Activated T-helper 17 cell treated with anti-CD3 and anti-CD28 coated beads, Interleukin-2, amount 50 U/mL, for 72 hours (primary cell): ENCODE results near the gene C9orf78. TPM values are rescaled to one million over a fixed set of nuclear protein-coding genes. Genes with fewer than 3 reads are reported as not detected.
A peak's percentile ranks its signal among the peaks of the same experiment; 100 is the strongest.

Experiments
- ATAC-seq: fragments of 150-1000 bp; cut with Tn5 transposase; replicated peaks from 2 replicates; pipeline ENCODE4 v1.10.0; 2021; ENCODE audit warnings: mild to moderate bottlenecking, moderate library complexity
- H3K27ac Mint-ChIP-seq: one replicate; pipeline ENCODE4 v1.8.0; 2022; ENCODE audit warnings: mixed read lengths
- H3K27me3 Mint-ChIP-seq: one replicate; pipeline ENCODE4 v1.8.0; 2022; ENCODE audit warnings: mixed read lengths
- H3K36me3 Mint-ChIP-seq: one replicate; pipeline ENCODE4 v1.8.0; 2022; ENCODE audit warnings: low read depth, mild to moderate bottlenecking, mixed read lengths
- H3K4me1 Mint-ChIP-seq: one replicate; pipeline ENCODE4 v1.8.0; 2022; ENCODE audit warnings: mixed read lengths
- H3K4me3 Mint-ChIP-seq: one replicate; pipeline ENCODE4 v1.8.0; 2022; ENCODE audit warnings: mild to moderate bottlenecking, mixed read lengths
- H3K9me3 Mint-ChIP-seq: one replicate; pipeline ENCODE4 v1.8.0; 2022; ENCODE audit warnings: mixed read lengths
- total RNA-seq, 2 donors: library from RNA; stranded (reverse); gene quantifications; one replicate each; pipeline ENCODE4 v1.2.3, GENCODE V29; 2022

The C9orf78 gene
- total RNA-seq, 2 donors from 2014 or later: 23.4 to 73.3 TPM

DNA sequence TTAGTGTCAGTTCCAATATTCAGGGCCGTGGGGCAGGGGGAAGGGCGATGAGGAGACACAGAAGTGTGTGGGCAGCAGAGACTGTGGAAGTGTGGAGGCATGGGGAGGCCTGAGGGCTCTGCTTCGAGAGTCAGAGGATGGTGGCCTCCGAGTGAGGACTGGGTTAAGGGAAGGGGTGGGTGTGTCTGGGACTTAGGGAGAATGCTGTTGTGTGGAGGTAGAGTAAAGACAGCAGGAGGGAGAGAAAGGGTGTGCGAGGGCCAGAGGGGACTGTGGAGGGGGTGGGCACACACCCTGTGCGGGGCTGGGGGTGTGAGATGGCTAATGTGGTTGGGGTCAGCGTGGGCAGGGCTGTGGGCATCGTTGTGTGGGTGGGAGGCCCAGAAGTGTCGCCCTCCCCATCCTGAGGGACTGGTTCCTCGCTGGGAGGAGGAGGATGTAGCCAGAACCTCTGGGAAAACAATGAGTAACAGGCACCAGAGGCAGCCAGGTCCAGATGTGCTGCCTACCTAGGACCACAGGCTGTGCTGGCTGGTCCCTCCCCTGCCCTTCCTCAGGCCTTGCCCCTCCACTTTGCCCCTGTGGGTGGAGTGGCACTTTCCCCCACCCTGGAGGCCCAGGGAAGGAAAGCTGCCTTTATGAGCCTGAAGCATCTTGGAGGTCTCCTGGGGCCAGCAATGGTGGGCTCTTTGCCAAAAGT is 4.4 kb upstream of the C9orf78 start:
- no peak for ATAC-seq
- peak overlapping the region; percentile 96 for H3K4me3 Mint-ChIP-seq
- H3K36me3 Mint-ChIP-seq: peaks cover 41% of the 10 kb centered on the region
- peak overlapping the region; percentile 92 for H3K27ac Mint-ChIP-seq
- H3K4me1 Mint-ChIP-seq: peaks cover 32% of the 10 kb centered on the region
- no peaks in the 10 kb centered on the region for H3K9me3 Mint-ChIP-seq
- no peaks in the 10 kb centered on the region for H3K27me3 Mint-ChIP-seq

DNA sequence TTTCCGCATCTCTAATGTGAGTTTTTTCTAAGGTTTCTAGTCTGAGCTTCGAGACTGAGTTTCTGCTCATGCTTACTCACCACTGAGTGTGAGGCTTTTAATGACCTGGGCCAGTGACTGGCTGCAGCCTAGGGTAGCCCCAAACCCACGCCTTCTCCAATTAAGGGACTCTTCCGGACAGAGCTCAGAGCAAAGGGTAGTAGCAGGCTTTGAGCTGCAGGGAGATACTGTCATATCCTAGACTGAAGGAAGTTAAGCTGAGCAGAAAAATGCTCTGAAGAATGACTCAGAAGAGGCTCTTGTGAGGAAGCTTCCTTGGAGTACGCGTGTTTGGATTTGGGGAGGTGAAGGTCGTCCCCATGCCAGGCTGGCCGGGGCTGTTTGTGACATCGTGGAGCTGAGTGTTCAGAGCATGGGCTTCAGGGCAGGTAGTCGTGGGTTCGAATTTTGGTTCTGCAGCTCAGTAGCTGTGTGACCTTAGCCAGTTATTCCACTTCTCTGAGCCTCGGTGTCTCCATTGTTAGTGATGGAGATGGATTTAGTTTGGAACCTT is 3.7 kb upstream of the C9orf78 start:
- peak; percentile 54 for ATAC-seq

DNA sequence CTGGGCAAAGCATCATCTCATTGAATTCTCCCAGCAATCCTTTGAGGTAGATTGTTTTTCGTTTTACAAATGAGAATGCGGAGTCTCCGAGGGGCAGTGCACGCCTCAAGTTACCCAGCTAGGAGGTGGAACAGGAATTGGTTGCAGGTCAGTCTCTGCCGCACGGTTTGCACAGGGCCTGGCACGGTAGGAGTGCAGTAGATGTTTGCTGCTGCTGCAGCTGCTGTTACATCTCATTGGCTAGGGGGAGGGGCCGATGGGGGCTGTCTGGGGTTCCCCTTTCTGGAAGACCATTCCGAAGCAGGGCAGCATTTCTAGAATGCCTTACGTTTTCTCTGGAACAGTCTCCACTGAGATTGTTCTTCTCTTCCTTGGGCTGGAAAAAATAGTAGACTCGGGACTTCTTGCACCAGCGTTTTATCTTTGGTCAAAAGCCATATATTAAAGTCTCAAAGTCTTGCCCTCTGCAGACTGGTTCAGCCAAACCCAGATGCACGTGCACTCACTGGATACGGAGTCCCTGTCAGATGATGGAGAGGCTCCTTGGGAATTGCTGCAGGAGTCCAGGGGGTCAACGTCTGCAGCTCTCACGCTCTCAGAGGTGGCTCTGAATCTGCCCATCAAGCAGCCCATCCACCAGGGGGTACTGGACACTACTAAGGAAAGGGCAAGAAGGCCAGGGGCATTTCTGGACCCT is 1.4 kb upstream of the C9orf78 start:
- H3K9me3 Mint-ChIP-seq: no peaks in the 10 kb centered on the region
- H3K36me3 Mint-ChIP-seq: peaks cover 72% of the 10 kb centered on the region
- no peak for ATAC-seq
- H3K4me1 Mint-ChIP-seq: peaks cover 41% of the 10 kb centered on the region
- peak overlapping the region; percentile 96 for H3K4me3 Mint-ChIP-seq
- H3K27ac Mint-ChIP-seq: peak overlapping the region; percentile 92
- H3K27me3 Mint-ChIP-seq: no peaks in the 10 kb centered on the region

More for the DNA sequence above, 3.7 kb upstream of the C9orf78 start:
- peak overlapping the region; percentile 96 for H3K4me3 Mint-ChIP-seq
- H3K9me3 Mint-ChIP-seq: no peaks in the 10 kb centered on the region
- H3K36me3 Mint-ChIP-seq: peaks cover 48% of the 10 kb centered on the region
- H3K27me3 Mint-ChIP-seq: no peaks in the 10 kb centered on the region
- H3K27ac Mint-ChIP-seq: peak overlapping the region; percentile 92
- peaks cover 36% of the 10 kb centered on the region for H3K4me1 Mint-ChIP-seq

DNA sequence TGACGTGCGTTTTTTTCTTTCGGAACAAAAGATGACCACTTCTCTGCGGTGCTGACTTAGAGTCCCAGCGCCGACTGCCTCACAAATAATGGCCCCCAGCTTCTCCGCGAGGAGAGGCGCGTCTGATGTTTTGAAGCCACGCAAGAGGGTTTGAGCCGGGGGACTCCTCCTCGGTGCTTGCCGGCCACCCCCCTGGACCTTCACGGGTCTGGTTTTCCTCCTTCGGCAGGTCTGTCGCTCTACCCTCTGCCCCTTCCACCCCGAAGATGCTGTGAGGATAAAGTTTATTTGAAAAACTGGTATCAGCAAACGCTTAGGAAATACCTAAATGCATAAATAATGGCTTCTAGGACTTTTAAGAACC is 767 bp upstream of the C9orf78 start:
- ATAC-seq: peak; percentile 7
- H3K4me3 Mint-ChIP-seq: peak overlapping the region; percentile 96

DNA sequence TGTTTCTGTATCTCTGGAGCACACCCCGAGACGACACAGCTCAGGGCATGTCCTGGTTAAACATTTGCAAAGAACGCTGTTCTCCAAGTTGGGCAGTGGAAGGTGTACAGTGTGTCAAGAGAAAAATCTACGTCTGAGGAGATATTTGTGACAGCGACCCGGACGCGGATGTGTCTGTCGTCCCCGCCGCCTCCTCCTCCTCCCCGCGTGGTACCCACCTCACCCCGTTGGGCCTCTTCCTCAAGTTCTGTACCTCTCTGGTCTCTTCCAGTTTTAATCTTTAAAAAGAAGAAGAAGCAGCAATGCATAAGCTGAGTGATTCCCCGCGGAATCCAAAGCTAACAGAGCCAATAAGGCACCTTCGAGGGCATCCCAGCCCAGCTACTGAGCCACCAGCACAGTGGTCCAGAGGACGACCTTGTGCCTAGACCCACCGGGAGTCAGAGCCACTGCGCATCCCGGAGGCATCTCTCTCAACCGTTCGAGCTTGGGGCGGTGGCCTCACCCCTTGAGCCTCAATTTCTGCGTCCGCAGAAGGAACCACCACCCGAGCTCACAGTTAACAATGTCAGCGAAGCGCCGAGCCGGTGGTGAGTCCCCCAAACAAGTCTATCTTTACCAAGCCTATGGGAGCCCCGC is 467 bp downstream of the C9orf78 start:
- Mint-ChIP-seq H3K36me3 (peaks cover 84% of the 10 kb centered on the region), H3K27me3 (no peaks in the 10 kb centered on the region), H3K27ac (peak overlapping the region; percentile 92), H3K4me3 (peak overlapping the region; percentile 96), H3K4me1 (peaks cover 36% of the 10 kb centered on the region), H3K9me3 (no peaks in the 10 kb centered on the region)
- peak; percentile 5 for ATAC-seq

More for the DNA sequence above, 767 bp upstream of the C9orf78 start:
- Mint-ChIP-seq H3K4me1 (peaks cover 36% of the 10 kb centered on the region), H3K36me3 (peaks cover 72% of the 10 kb centered on the region), H3K27ac (peak overlapping the region; percentile 92), H3K27me3 (no peaks in the 10 kb centered on the region), H3K9me3 (no peaks in the 10 kb centered on the region)

DNA sequence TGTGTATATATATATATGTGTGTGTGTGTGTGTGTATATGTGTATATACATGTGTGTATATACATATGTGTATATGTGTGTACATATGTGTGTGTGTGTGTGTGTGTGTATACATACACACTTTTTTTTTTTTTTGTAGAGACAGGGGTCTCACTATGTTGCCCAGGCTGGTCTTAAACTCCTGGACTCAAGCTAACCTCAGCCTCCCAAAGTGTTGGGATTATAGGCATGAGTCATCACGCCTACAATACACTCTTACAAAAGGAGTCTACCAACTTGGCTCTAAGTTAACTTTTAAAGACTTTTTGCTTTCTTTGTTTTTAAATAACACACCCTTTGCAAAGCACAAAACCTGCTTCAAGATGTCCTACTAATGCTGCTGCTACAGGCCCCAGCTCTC is 2.1 kb downstream of the C9orf78 start:
- Mint-ChIP-seq H3K36me3 (peaks cover 90% of the 10 kb centered on the region), H3K4me3 (peak overlapping the region; percentile 96), H3K27ac (peak overlapping the region; percentile 58), H3K4me1 (peaks cover 24% of the 10 kb centered on the region), H3K9me3 (no peaks in the 10 kb centered on the region), H3K27me3 (no peaks in the 10 kb centered on the region)
- no peak for ATAC-seq

DNA sequence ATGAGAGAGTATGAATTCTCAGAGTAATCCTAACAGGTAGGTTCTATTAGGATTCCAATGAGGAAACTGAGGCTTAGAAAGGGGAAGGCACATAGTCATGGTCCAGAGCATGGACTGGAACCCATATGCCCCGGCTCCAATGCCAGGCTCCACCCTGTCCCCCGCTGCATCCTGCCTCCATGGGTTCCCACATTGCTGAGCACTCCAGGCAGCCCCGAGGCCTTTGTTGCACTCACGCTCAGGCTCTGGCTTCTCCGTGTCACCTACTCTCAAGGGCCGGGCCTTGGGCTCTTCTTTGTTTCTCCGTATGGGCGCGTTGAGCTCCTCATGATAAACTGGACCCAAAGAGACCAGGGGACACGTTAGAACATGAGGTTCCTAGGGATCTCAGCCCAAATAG is 6.1 kb downstream of the C9orf78 start:
- Mint-ChIP-seq H3K4me3 (no peak overlapping the region), H3K4me1 (peaks cover 8% of the 10 kb centered on the region), H3K9me3 (no peaks in the 10 kb centered on the region), H3K36me3 (peaks cover 76% of the 10 kb centered on the region), H3K27ac (no peak overlapping the region), H3K27me3 (no peaks in the 10 kb centered on the region)
- ATAC-seq: no peak

DNA sequence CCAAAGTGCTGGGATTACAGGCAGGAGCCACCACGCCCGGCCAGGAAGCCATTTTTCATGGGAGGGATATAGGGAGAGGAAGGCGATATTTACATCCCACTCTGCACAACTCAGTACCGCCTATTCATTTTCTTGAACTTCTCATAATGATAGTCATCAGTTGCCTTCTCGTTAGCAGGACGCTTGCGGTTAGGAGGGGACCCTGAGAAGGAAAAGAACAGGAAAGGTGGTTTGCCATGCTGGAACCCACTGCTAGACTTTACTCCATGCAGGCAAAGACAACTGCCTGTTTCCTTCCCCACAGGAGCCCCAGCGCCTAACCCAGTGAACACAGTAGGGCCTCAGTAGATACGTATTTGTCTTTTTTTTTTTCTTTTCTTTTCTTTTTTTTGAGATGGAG is 7.0 kb downstream of the C9orf78 start:
- H3K9me3 Mint-ChIP-seq: no peaks in the 10 kb centered on the region
- peaks cover under 1% of the 10 kb centered on the region for H3K4me1 Mint-ChIP-seq
- H3K27me3 Mint-ChIP-seq: no peaks in the 10 kb centered on the region
- H3K36me3 Mint-ChIP-seq: peaks cover 68% of the 10 kb centered on the region
- no peak overlapping the region for H3K27ac Mint-ChIP-seq
- no peak overlapping the region for H3K4me3 Mint-ChIP-seq
- no peak for ATAC-seq

DNA sequence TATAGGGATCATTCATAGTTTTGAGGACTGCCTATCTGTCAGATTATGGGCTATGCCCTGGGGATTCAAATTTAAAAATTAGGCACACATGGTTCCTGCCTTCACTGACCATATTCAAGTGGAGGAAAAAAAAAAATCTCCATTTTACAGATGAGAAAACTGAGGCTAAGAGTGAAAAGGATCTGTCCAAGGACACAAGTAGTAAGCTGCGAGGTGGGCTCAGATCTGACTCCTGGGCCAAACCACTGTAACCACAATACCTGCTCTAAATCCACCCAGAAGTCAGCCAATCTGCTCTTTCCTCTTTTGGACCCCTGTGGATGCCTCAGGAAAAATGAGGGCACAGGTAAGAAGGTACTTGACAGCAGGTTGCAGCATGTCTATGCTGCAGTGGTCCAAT is 8.3 kb downstream of the C9orf78 start:
- H3K4me1 Mint-ChIP-seq: peaks cover 6% of the 10 kb centered on the region
- no peak for ATAC-seq
- no peaks in the 10 kb centered on the region for H3K27me3 Mint-ChIP-seq
- H3K9me3 Mint-ChIP-seq: no peaks in the 10 kb centered on the region
- H3K27ac Mint-ChIP-seq: no peak overlapping the region
- H3K36me3 Mint-ChIP-seq: peaks cover 68% of the 10 kb centered on the region
- H3K4me3 Mint-ChIP-seq: no peak overlapping the region

DNA sequence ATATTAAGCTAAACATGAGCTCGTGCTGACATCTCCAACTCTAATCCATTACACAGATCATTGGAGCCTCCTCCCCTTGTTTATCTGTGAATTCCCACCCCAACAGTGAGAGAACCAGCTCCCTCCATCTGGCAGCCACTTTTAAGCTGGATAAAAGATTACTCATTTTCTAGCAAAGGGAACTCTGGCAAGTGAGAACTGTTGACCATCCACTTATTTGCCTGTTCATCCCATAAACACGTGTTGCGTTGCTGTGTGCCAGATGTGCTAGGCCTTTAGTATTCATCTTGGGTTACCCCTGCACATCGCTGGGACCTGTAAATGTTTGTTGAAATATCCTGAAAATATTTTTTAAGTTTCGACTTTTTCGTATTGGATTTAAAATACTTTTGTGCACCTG is 8.7 kb downstream of the C9orf78 start:
- Mint-ChIP-seq H3K36me3 (peaks cover 68% of the 10 kb centered on the region), H3K27me3 (no peaks in the 10 kb centered on the region), H3K4me3 (no peak overlapping the region), H3K9me3 (no peaks in the 10 kb centered on the region), H3K27ac (no peak overlapping the region), H3K4me1 (peaks cover 6% of the 10 kb centered on the region)
- no peak for ATAC-seq

DNA sequence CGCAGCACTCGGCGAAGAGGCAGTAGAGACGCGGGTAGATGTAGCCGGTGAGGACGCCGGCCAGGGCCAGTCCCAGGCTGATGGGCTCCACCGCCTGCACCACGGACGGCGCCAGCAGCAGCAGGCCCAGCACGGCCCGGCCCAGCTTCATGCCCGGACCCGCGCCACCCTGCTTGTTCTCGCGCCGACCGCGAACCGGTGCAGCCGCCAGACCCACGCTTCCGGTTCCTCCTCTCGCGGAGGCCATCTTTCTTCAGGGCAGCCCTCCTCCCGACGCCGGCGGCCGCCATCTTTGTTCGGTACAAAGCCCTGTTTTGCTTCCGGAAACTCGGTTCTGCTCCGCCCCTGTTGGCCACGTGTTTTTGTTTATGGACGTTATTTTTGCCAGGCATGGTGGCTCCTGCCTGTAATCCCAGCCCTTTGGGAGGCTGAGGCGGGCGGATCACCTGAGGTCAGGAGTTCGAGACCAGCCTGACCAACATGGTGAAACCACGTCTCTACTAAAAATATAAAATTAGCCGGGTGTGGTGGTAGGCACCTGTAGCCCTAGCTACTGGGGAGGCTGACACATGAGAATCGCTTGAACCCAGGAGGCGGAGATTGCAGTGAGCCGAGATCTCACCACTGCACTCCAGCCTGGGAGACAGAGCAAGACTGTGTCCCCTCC is 11.0 kb downstream of the C9orf78 start, which contains the start of gene TOR1A:
Gene TOR1A (minus strand): TSS at position 202 of the 667 bp plus-strand sequence. CDS start 51 bp downstream, at position 151.
- peak; percentile 96 for ATAC-seq
- peaks cover 8% of the 10 kb centered on the region for H3K4me1 Mint-ChIP-seq
- H3K27me3 Mint-ChIP-seq: no peaks in the 10 kb centered on the region
- peak within 1 kb of the TSS; percentile 80 for H3K4me3 Mint-ChIP-seq
- H3K9me3 Mint-ChIP-seq: no peaks in the 10 kb centered on the region
- H3K27ac Mint-ChIP-seq: peak within 1 kb of the TSS; percentile 77
- peaks cover 62% of the 10 kb centered on the region for H3K36me3 Mint-ChIP-seq

DNA sequence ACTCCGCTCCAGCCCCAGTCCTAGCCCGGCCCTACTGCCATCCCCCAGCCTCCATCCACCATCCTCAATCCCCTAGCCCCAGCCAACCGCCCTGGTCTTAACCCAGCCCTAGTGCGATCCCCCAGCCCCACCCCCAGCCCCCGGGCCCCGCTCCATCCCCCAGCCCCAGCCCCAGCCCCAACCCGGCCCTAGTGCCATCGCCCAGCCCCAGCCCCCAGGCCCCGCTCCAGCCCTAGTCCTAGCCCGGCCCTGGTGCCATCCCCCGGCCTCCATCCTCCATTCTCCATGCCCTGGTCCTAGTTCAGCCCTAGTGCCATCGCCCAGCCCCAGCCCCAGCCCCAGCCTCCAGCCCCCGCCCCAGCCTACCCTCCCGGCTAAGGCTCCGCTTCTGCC is 11.5 kb downstream of the C9orf78 start:
- Mint-ChIP-seq H3K4me1 (peaks cover 10% of the 10 kb centered on the region), H3K4me3 (peak overlapping the region; percentile 80), H3K36me3 (peaks cover 62% of the 10 kb centered on the region), H3K27me3 (no peaks in the 10 kb centered on the region), H3K27ac (peak overlapping the region; percentile 76), H3K9me3 (no peaks in the 10 kb centered on the region)
- peak; percentile 44 for ATAC-seq

DNA sequence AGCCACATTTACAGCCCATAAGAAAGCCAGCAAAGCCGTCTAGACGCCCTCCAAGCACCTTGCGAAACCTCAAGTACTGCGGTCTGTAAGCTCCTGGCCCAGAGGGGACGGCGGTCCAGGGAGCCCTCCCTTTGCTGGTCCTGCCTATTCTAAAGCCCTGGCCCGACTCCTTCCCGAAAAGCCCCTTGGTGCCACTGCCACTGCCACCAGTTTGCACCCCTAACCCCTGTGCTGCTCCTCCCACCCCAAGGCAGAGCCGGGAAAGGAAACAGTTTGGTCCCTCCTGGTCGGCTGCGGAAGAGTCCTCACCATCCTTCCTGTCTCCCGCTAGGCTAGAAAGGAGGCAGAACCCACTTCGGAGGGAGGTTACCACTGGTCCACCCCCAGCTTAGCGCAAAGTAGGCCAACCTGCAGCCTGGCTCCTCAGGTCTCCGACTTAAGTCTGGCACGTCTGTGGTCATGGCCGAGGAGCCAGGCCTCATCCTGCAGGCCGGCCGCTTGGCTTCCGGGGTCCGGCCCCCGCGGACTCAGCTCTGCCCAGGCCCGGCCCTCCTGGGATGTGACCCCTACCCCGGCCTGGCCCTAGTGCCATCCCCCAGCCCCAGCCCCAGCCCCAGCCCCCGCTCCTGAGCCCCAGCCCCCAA is 12.1 kb downstream of the C9orf78 start:
- H3K9me3 Mint-ChIP-seq: no peaks in the 10 kb centered on the region
- H3K36me3 Mint-ChIP-seq: peaks cover 62% of the 10 kb centered on the region
- peak overlapping the region; percentile 77 for H3K27ac Mint-ChIP-seq
- ATAC-seq: peak; percentile 30
- peaks cover 10% of the 10 kb centered on the region for H3K4me1 Mint-ChIP-seq
- H3K27me3 Mint-ChIP-seq: no peaks in the 10 kb centered on the region
- peak overlapping the region; percentile 80 for H3K4me3 Mint-ChIP-seq
